Loucy (cell line): Measurements from ENCODE around the gene ARHGAP26.

Source experiments
- CTCF ChIP-seq: fragments of 200-600 bp; sonication (generic); conservative IDR thresholded peaks from 2 replicates; pipeline ENCODE4 v1.5.1; 2014; ENCODE audit warnings: mild to moderate bottlenecking, antibody characterized with exemption, low read length
- EZH2phosphoT487 ChIP-seq: fragments of 200-600 bp; IDR thresholded peaks from 2 replicates; pipeline ENCODE4 v1.6.1; 2018; ENCODE audit warnings: antibody characterized with exemption, mild to moderate bottlenecking, moderate library complexity, borderline replicate concordance

- TF ChIP-seq CTCF (no peak), EZH2phosphoT487 (no peak)
Observed at GRCh38 chr5:142772446-142773293, 2.5 kb downstream of the ARHGAP26 start.
